Progenitor cell of endocrine pancreas (in vitro differentiated cells): ENCODE data around the gene FARS2. TPM values are rescaled to one million over a fixed set of nuclear protein-coding genes. Genes with fewer than 3 reads are reported as not detected.

Experiments
- DNase-seq: peaks from one replicate; pipeline ENCODE4 v3.0.0; 2021; ENCODE audit warnings: low spot score; ENCODE audit not compliant: unreplicated experiment
- H3K27ac Mint-ChIP-seq: 2 replicates; pipeline ENCODE4 v1.8.0; 2021; ENCODE audit warnings: mild to moderate bottlenecking, moderate library complexity, mixed read lengths
- H3K27me3 Mint-ChIP-seq: 2 replicates; pipeline ENCODE4 v1.8.0; 2021; ENCODE audit warnings: mixed read lengths
- H3K36me3 Mint-ChIP-seq: 2 replicates; pipeline ENCODE4 v1.8.0; 2022; ENCODE audit warnings: mixed read lengths; ENCODE audit not compliant: insufficient read depth
- H3K4me1 Mint-ChIP-seq: 2 replicates; pipeline ENCODE4 v1.8.0; 2021; ENCODE audit warnings: low read depth, mixed read lengths
- H3K4me3 Mint-ChIP-seq: 2 replicates; pipeline ENCODE4 v1.8.0; 2021; ENCODE audit warnings: low read depth, mild to moderate bottlenecking, moderate library complexity, mixed read lengths
- H3K9me3 Mint-ChIP-seq: 2 replicates; pipeline ENCODE4 v1.8.0; 2021; ENCODE audit warnings: low read depth, mixed read lengths
- CTCF ChIP-seq: fragments of 200-600 bp; sonication (generic); IDR thresholded peaks from one replicate; pipeline ENCODE4 v1.5.0; 2021; ENCODE audit warnings: antibody characterized with exemption, mild to moderate bottlenecking; ENCODE audit not compliant: unreplicated experiment
- total RNA-seq: library from RNA; stranded (reverse); gene quantifications from 2 replicates; pipeline ENCODE4 v1.2.1, GENCODE V29; 2021

Gene FARS2
- total RNA-seq, 1 donor from 2014 or later, result 20.8 TPM

- TF ChIP-seq CTCF, result no peak
- H3K27ac Mint-ChIP-seq, result no peak overlapping the region
- H3K27me3 Mint-ChIP-seq, result no peaks in the 10 kb centered on the region
- H3K4me3 Mint-ChIP-seq, result no peak overlapping the region
- no peaks in the 10 kb centered on the region for H3K4me1 Mint-ChIP-seq
- DNase-seq, result no peak
- H3K9me3 Mint-ChIP-seq, result no peaks in the 10 kb centered on the region
- H3K36me3 Mint-ChIP-seq, result peaks cover 5% of the 10 kb centered on the region
Observed at GRCh38 chr6:5217356-5217755, 44.0 kb upstream of the FARS2 start.

GRCh38 chr6:5219011-5219691 is 42.2 kb upstream of the FARS2 start:
- no peak for TF ChIP-seq CTCF
- Mint-ChIP-seq H3K27me3 (no peaks in the 10 kb centered on the region), H3K4me1 (no peaks in the 10 kb centered on the region), H3K36me3 (peaks cover 3% of the 10 kb centered on the region), H3K4me3 (no peak overlapping the region), H3K27ac (no peak overlapping the region), H3K9me3 (no peaks in the 10 kb centered on the region)
- DNase-seq, result no peak

GRCh38 chr6:5220443-5220842 is 40.9 kb upstream of the FARS2 start:
- Mint-ChIP-seq H3K36me3 (peaks cover 2% of the 10 kb centered on the region), H3K27ac (no peak overlapping the region), H3K9me3 (no peaks in the 10 kb centered on the region), H3K4me3 (no peak overlapping the region), H3K27me3 (no peaks in the 10 kb centered on the region), H3K4me1 (no peaks in the 10 kb centered on the region)
- no peak for TF ChIP-seq CTCF
- no peak for DNase-seq

GRCh38 chr6:5223309-5223708 is 38.0 kb upstream of the FARS2 start:
- no peaks in the 10 kb centered on the region for H3K27me3 Mint-ChIP-seq
- H3K4me3 Mint-ChIP-seq, result no peak overlapping the region

GRCh38 chr6:5229356-5229755 is 32.0 kb upstream of the FARS2 start:
- no peak for DNase-seq
- Mint-ChIP-seq H3K9me3 (no peaks in the 10 kb centered on the region), H3K36me3 (no peaks in the 10 kb centered on the region)

More at GRCh38 chr6:5223309-5223708, 38.0 kb upstream of the FARS2 start:
- Mint-ChIP-seq H3K36me3 (peaks cover 2% of the 10 kb centered on the region), H3K27ac (no peak overlapping the region), H3K4me1 (no peaks in the 10 kb centered on the region), H3K9me3 (no peaks in the 10 kb centered on the region)
- TF ChIP-seq CTCF, result no peak
- no peak for DNase-seq

More at GRCh38 chr6:5229356-5229755, 32.0 kb upstream of the FARS2 start:
- H3K27me3 Mint-ChIP-seq, result no peaks in the 10 kb centered on the region
- no peak overlapping the region for H3K4me3 Mint-ChIP-seq
- TF ChIP-seq CTCF, result no peak
- H3K4me1 Mint-ChIP-seq, result no peaks in the 10 kb centered on the region
- no peak overlapping the region for H3K27ac Mint-ChIP-seq
